Astrocyte of the hippocampus (primary cell): ENCODE results near the gene SAPCD2.
"Not testable (repeated sequence)": the region's sequence is repeated elsewhere in the genome, so short reads cannot be mapped to it uniquely, and the experiment has no call there.

ENCODE experiments used
- DNase-seq: peaks from one replicate; pipeline ENCODE4 v3.0.0; 2011; ENCODE audit warnings: low read depth, low spot score

SAPCD2 gene

GRCh38 chr9:137070201-137070905 lies at the start of gene SAPCD2:
TSS of gene SAPCD2 (minus strand) at chr9:137070557. CDS start at chr9:137070460, 97 bp downstream.
- DNase-seq, result peak; percentile 90

- not testable (repeated sequence) for DNase-seq
Measured at GRCh38 chr9:137118092-137118603, 47.8 kb upstream of the SAPCD2 start.

- no peak for DNase-seq
Measured at GRCh38 chr9:137117269-137117731, 46.9 kb upstream of the SAPCD2 start.

- DNase-seq, result no peak
Measured at GRCh38 chr9:137116728-137117127, 46.4 kb upstream of the SAPCD2 start.

- DNase-seq, result peak; percentile 24
Measured at GRCh38 chr9:137116027-137116507, 45.7 kb upstream of the SAPCD2 start.

GRCh38 chr9:137115394-137116026 lies 45.2 kb upstream of the SAPCD2 start:
- no peak for DNase-seq

- peak; percentile 69 for DNase-seq
Measured at GRCh38 chr9:137114613-137115393, 44.4 kb upstream of the SAPCD2 start, which contains the start of gene DPP7. TSS of gene DPP7 (minus strand) at chr9:137114733. CDS start at chr9:137114713, 20 bp downstream.

- no peak for DNase-seq
Measured at GRCh38 chr9:137114220-137114612, 43.9 kb upstream of the SAPCD2 start.

- no peak for DNase-seq
Measured at GRCh38 chr9:137113385-137114159, 43.2 kb upstream of the SAPCD2 start.

GRCh38 chr9:137112564-137113384 lies 42.4 kb upstream of the SAPCD2 start:
- no peak for DNase-seq

- no peak for DNase-seq
Measured at GRCh38 chr9:137111788-137112563, 41.6 kb upstream of the SAPCD2 start.

- no peak for DNase-seq
Measured at GRCh38 chr9:137110911-137111787, 40.8 kb upstream of the SAPCD2 start.

GRCh38 chr9:137110147-137110910 lies 40.0 kb upstream of the SAPCD2 start:
- DNase-seq, result no peak

GRCh38 chr9:137109250-137110146 lies 39.1 kb upstream of the SAPCD2 start:
- no peak for DNase-seq

- DNase-seq, result no peak
Measured at GRCh38 chr9:137108608-137109249, 38.4 kb upstream of the SAPCD2 start.

GRCh38 chr9:137107982-137108381 lies 37.6 kb upstream of the SAPCD2 start:
- DNase-seq, result no peak
